HG03342 (cell line): ENCODE results near the gene ADORA2B.
A peak's percentile ranks its signal among the peaks of the same experiment; 100 is the strongest.
"Not testable (repeated sequence)": the region's sequence is repeated elsewhere in the genome, so short reads cannot be mapped to it uniquely, and the experiment has no call there.

Experiments
- ATAC-seq: cut with Tn5 transposase; IDR thresholded peaks from one replicate; pipeline ENCODE4 v1.9.1; 2021; ENCODE audit warnings: mild to moderate bottlenecking, moderate library complexity; ENCODE audit not compliant: unreplicated experiment

ADORA2B gene

DNA sequence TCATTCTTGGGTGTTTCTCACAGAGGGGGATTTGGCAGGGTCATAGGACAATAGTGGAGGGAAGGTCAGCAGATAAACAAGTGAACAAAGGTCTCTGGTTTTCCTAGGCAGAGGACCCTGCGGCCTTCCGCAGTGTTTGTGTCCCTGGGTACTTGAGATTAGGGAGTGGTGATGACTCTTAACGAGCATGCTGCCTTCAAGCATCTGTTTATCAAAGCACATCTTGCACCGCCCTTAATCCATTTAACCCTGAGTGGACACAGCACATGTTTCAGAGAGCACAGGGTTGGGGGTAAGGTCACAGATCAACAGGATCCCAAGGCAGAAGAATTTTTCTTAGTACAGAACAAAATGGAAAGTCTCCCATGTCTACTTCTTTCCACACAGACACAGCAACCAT lies 34.1 kb downstream of the ADORA2B start:
- ATAC-seq, result not testable (repeated sequence)

DNA sequence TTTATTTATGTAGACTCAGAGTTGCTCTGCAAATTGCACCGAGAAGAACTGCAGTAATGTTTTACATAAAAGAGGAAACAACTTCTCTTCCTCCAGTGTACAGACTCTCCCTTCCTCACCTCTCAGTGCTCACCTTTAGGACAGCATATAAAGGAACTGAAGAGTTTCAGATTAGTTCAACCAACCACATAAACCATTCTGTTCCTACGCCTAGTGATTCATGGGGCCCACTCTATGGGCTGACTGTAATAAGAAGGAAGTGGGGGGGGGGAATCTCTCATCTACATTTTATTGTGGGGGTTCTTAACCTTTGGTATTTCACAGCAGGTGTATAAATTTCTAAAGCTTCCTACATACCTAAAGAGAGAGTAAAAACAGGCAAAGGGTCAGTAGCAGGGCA lies 36.3 kb downstream of the ADORA2B start:
- peak; percentile 86 for ATAC-seq

- ATAC-seq, result peak; percentile 13
Observed at GRCh38 chr17:15981646-15982580, 37.0 kb downstream of the ADORA2B start.

DNA sequence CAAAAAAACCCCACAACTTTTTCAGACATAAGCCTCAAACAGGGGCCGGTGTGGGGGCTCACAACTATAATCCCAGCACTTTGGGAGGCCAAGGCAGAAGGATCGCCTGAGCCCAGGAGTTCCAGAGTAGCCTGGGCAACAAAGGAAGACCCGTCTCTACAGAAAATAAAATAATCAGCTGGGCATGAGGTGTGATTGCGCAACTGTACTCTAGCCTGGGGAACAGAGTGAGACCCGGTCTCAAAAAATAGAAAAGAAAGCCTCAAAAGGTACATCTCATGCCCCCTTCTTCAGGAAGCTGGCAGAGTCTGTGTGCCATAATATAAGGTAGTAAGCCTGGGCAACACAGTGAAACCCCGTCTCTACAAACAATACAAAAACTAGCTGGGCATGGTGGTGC lies 51.4 kb downstream of the ADORA2B start:
- no peak for ATAC-seq

DNA sequence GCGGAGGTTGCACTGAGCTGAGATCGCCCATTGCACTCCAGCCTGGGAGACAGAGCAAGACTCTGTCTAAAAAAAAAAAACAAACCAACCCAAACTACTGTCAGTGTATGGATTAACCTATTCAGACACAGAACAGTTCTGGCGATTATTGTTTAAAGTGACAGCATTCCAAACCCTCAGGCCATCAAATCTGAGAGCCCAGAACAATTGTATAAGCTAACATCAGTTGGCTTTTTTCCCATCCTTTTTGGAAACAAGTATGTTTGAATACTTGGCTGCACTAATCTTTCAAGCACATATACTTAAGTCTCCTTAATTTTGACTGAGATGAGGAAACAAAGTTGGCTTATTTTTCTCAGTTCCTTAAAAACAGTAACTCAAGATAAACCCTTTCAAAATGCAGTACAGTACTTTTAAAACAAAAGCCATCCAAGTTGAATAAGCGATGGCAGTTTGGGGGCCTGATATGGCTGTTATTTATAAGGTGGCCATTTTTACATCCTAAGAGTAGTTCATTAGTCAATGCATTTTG lies 53.2 kb downstream of the ADORA2B start:
- ATAC-seq, result no peak

- peak; percentile 91 for ATAC-seq
Observed at GRCh38 chr17:15999141-15999973, 54.4 kb downstream of the ADORA2B start, which contains the start of the genes TTC19 and ZSWIM7. TTC19 (plus strand) TSS chr17:15999824; CDS start chr17:15999849, 25 bp downstream. ZSWIM7 (minus strand) TSS chr17:15999704; CDS start chr17:15999594, 110 bp downstream.

GRCh38 chr17:15999974-16000827 lies 55.3 kb downstream of the ADORA2B start:
- peak; percentile 30 for ATAC-seq

GRCh38 chr17:16001226-16001897 lies 56.4 kb downstream of the ADORA2B start:
- no peak for ATAC-seq

- ATAC-seq, result no peak
Observed at GRCh38 chr17:16002708-16003260, 57.9 kb downstream of the ADORA2B start.

DNA sequence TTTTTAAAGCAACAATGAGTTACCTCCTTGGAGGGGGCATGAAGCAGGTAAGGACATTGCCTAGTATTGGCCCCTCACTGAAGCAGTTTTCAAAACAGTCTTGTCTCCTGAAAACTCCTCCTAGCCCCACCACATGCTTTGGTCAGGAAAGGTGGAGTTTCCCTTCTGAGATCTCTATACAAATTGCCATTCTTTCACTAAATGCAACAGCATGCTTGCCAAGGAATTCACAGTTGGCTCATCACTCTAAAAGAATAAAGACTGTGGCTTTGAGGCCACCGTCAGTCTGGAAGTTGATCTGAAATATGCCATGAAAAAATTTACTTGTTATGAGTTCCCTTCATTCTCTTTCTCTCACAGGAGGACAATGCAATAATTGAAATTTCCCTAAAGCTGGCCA lies 58.9 kb downstream of the ADORA2B start:
- ATAC-seq, result no peak

- ATAC-seq, result no peak
Observed at GRCh38 chr17:16005636-16006035, 60.7 kb downstream of the ADORA2B start.

- no peak for ATAC-seq
Observed at GRCh38 chr17:16007439-16007838, 62.5 kb downstream of the ADORA2B start.

DNA sequence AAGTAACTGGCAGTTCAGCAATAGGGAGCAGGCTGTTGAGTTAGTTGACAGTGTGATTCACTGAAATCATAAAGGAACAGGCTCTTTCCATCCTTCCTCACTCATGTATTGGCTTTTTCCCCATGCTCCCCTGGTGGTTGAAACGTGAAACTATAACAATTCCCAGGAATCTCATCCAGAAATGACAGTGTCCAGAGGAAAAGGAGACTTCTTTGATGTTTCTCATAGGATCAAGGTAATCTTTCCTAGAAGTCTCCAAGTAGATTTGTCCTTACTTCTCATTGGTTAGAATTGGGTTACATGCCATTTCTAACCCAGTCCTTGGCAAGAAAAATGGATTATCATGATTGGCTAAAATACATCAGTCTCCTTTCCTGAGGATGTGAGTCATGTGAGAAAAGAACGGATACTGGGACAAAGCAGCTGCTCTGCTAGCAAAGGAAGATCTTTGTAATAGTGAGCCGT lies 69.0 kb downstream of the ADORA2B start:
- no peak for ATAC-seq

DNA sequence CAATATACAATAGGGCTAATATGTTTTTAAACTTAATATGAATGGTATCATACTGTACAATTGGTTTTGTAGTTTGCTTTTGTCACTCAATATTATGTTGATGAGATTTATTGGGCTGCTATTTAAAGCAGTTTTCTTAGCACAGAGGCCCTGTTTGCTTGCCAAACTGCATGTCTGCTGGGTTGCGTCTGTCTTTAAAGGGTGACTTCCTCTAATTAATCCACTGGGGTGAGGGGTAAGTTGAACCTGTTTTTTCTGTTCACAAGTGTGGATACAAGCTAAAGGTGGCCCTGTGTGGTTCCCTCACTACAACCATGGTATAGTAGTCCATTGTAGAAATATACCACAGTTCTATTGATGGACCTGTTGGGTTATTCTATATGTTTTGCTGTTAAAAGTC lies 74.4 kb downstream of the ADORA2B start:
- no peak for ATAC-seq

DNA sequence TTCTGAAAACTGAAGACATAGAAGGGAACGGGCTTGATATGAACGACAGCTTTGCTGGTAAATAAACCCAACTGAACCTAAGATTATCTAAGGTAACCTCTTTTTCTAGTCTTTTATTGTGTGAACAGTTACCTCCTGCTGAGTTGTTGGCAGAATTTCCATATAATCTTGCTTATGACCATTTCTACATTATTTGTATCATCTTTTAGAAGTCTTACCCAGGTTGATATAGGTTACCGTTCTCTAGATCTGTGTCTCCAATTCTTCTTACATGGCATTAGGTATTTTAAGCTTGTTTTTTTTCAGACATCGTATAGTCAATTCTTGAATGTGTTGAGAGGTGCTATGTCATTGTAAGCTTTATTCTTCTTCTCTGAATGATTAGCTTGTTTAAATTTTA lies 79.0 kb downstream of the ADORA2B start:
- no peak for ATAC-seq

DNA sequence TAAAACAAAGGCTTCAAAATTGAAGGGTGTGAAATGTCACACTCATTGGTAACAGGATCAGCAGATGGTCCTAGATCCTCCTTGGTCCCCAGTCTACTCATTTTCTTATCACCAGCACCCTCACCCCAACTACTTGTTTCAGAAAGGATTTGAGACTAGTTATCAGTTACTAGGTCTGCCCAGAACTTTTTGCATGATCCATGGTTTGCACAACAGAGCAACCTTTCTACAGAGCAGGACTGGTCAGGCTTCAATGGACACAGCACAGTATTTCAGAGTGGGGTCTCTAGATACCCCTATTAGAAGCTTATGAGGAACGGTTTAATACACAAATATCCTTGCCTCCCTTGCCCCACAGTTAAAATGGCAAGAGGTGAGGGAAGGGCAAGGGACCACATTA lies 80.3 kb downstream of the ADORA2B start:
- ATAC-seq, result no peak
